Fibroblast of lung (primary cell): Measurements from ENCODE around the gene ANO2. TPM values are rescaled to one million over a fixed set of nuclear protein-coding genes. Genes with fewer than 3 reads are reported as not detected.

Experiments used
- DNase-seq, 2 donors: peaks; one replicate each; pipeline versions ENCODE4 v3.0.0 to v3.0.0-alpha.2; 2010; ENCODE audit warnings: low read depth in 2 of 2
- H2AFZ ChIP-seq: 2 replicates; pipeline ENCODE4 v1.5.1; 2012; ENCODE audit warnings: low read length, control low read depth, inconsistent platforms
- H3K27ac ChIP-seq: 2 replicates; pipeline ENCODE4 v1.5.1; 2011; ENCODE audit warnings: low read length, control low read depth; ENCODE audit not compliant: insufficient read depth
- H3K27me3 ChIP-seq: 2 replicates; pipeline ENCODE4 v1.5.1; 2011; ENCODE audit warnings: mild to moderate bottlenecking, low read length; ENCODE audit not compliant: control insufficient read depth, insufficient read depth
- H3K36me3 ChIP-seq: 2 replicates; pipeline ENCODE4 v1.5.1; 2011; ENCODE audit warnings: low read length; ENCODE audit not compliant: control insufficient read depth, insufficient read depth
- H3K4me1 ChIP-seq: 2 replicates; pipeline ENCODE4 v1.5.1; 2011; ENCODE audit warnings: low read length; ENCODE audit not compliant: control insufficient read depth, insufficient read depth; ENCODE audit errors: extremely low read depth
- H3K4me2 ChIP-seq: 2 replicates; pipeline ENCODE4 v1.5.1; 2011; ENCODE audit warnings: low read length, control low read depth; ENCODE audit not compliant: insufficient read depth; ENCODE audit errors: extremely low read depth
- H3K4me3 ChIP-seq, 4 experiments: fragments of 200-600 bp in 1 of 4; sonication (generic) in 1 of 4; replicated peaks in 1 of 4; 2 replicates each; pipeline ENCODE4 v1.5.1; 2011 to 2016; ENCODE audit warnings: low read length in 4 of 4, low read depth in 3 of 4, mild to moderate bottlenecking in 3 of 4, control low read depth in 2 of 4, inconsistent platforms in 1 of 4, mixed read lengths in 1 of 4; ENCODE audit not compliant: insufficient read depth in 1 of 4; ENCODE audit errors: control extremely low read depth in 1 of 4
- H3K79me2 ChIP-seq: 2 replicates; pipeline ENCODE4 v1.5.1; 2012; ENCODE audit warnings: mild to moderate bottlenecking, low read length, inconsistent platforms; ENCODE audit not compliant: control insufficient read depth, insufficient read depth
- H3K9ac ChIP-seq: 2 replicates; pipeline ENCODE4 v1.5.1; 2011; ENCODE audit warnings: mild to moderate bottlenecking, low read length, control low read depth; ENCODE audit not compliant: insufficient read depth
- H3K9me3 ChIP-seq: 2 replicates; pipeline ENCODE4 v1.5.1; 2012; ENCODE audit warnings: low read depth, low read length; ENCODE audit not compliant: control insufficient read depth, insufficient read depth
- H4K20me1 ChIP-seq: 2 replicates; pipeline ENCODE4 v1.5.1; 2011; ENCODE audit warnings: low read length; ENCODE audit not compliant: control insufficient read depth, insufficient read depth; ENCODE audit errors: extremely low read depth
- CTCF ChIP-seq, 2 donors: IDR thresholded peaks in 1 of 2; conservative IDR thresholded peaks in 1 of 2; 1 replicate in 1 of 2; 2 replicates in 1 of 2; pipeline ENCODE4 v1.5.1; 2011 to 2012; ENCODE audit warnings: low read length in 2 of 2, control low read depth in 1 of 2, inconsistent platforms in 1 of 2, low read depth in 1 of 2, mild to moderate bottlenecking in 1 of 2
- EZH2 ChIP-seq: IDR thresholded peaks from 2 replicates; pipeline ENCODE4 v1.5.1; 2012; ENCODE audit warnings: low read length, control low read depth, mild to moderate bottlenecking; ENCODE audit errors: missing control alignments
- polyA plus RNA-seq, 2 donors: library from polyadenylated mRNA; depleted of rRNA in 1 of 2; stranded (reverse) in 1 of 2; unstranded in 1 of 2; fragments of >200 nt; gene quantifications; 2 replicates each; pipeline ENCODE4 v1.2.1, GENCODE V29; 2011 to 2012; ENCODE audit warnings: missing spikeins in 1 of 2
- total RNA-seq: library from RNA; depleted of rRNA; stranded (reverse); fragments of >200 nt; gene quantifications from 2 replicates; pipeline ENCODE4 v1.2.1, GENCODE V29; 2014

Gene ANO2
- total and polyA plus RNA-seq, 2 donors (not counting 1 experiment from before 2014, with no cell fraction given), result 0.15 to 0.17 TPM

GRCh38 chr12:5865397-5865796, 79.7 kb downstream of the ANO2 start:
- TF ChIP-seq EZH2, result no peak
- TF ChIP-seq CTCF (conservative IDR thresholded peaks at IDR 0.05 in 1 of 2, IDR thresholded peaks at IDR 0.05 in 1 of 2; ENCODE audit: low read depth in 1 of 2, low read length in 2 of 2), result no peak
- Histone ChIP-seq H4K20me1 (no peaks in the 10 kb centered on the region), H3K9ac (no peak overlapping the region), H2AFZ (no peak overlapping the region), H3K27me3 (no peaks in the 10 kb centered on the region), H3K36me3 (no peaks in the 10 kb centered on the region), H3K27ac (no peak overlapping the region), H3K79me2 (no peaks in the 10 kb centered on the region), H3K4me3 (no peak overlapping the region), H3K4me2 (no peak overlapping the region), H3K9me3 (no peaks in the 10 kb centered on the region), H3K4me1 (no peaks in the 10 kb centered on the region)
- DNase-seq, result no peak

GRCh38 chr12:5864972-5865371, 80.1 kb downstream of the ANO2 start:
- Histone ChIP-seq H3K36me3 (no peaks in the 10 kb centered on the region), H2AFZ (no peak overlapping the region), H3K27me3 (no peaks in the 10 kb centered on the region), H3K9me3 (no peaks in the 10 kb centered on the region), H4K20me1 (no peaks in the 10 kb centered on the region), H3K4me1 (no peaks in the 10 kb centered on the region), H3K4me3 (no peak overlapping the region), H3K9ac (no peak overlapping the region), H3K27ac (no peak overlapping the region), H3K79me2 (no peaks in the 10 kb centered on the region), H3K4me2 (no peak overlapping the region)
- TF ChIP-seq CTCF (conservative IDR thresholded peaks at IDR 0.05 in 1 of 2, IDR thresholded peaks at IDR 0.05 in 1 of 2; ENCODE audit: low read depth in 1 of 2, low read length in 2 of 2), result no peak
- TF ChIP-seq EZH2, result no peak
- no peak for DNase-seq

- H3K27ac ChIP-seq, result no peak overlapping the region
- H3K36me3 ChIP-seq, result no peaks in the 10 kb centered on the region
- no peak overlapping the region for H3K9ac ChIP-seq
These were observed 80.8 kb downstream of the ANO2 start for GRCh38 chr12:5864301-5864700.

More at GRCh38 chr12:5864301-5864700, 80.8 kb downstream of the ANO2 start:
- no peaks in the 10 kb centered on the region for H3K4me1 ChIP-seq
- H3K9me3 ChIP-seq, result no peaks in the 10 kb centered on the region
- no peak overlapping the region for H2AFZ ChIP-seq
- no peaks in the 10 kb centered on the region for H3K27me3 ChIP-seq
- H4K20me1 ChIP-seq, result no peaks in the 10 kb centered on the region
- H3K4me2 ChIP-seq, result no peak overlapping the region
- H3K79me2 ChIP-seq, result no peaks in the 10 kb centered on the region
- H3K4me3 ChIP-seq, result no peak overlapping the region
- no peak for DNase-seq
- TF ChIP-seq CTCF (conservative IDR thresholded peaks at IDR 0.05 in 1 of 2, IDR thresholded peaks at IDR 0.05 in 1 of 2; ENCODE audit: low read depth in 1 of 2, low read length in 2 of 2) (no peak), EZH2 (no peak)
